Left colon (tissue), 2 donors: ENCODE data around the gene CPPED1. TPM values are rescaled to one million over a fixed set of nuclear protein-coding genes. Genes with fewer than 3 reads are reported as not detected.
"Not testable (repeated sequence)": the region's sequence is repeated elsewhere in the genome, so short reads cannot be mapped to it uniquely, and the experiment has no call there.

ENCODE experiments used
- ATAC-seq: fragments of 200-7000 bp; cut with Tn5 transposase; one replicate; pipeline ENCODE4 v1.9.1; 2020; ENCODE audit warnings: mild to moderate bottlenecking, moderate library complexity
- DNase-seq, 2 donors: peaks; one replicate each; pipeline ENCODE4 v3.0.0-alpha.2; 2020
- intact Hi-C, 2 donors: fragments of 100-400 bp; cut with DNase I in 1 of 2; cut with micrococcal nuclease in 1 of 2; formaldehyde crosslinking; loops; one replicate each; pipeline versions ENCODE4 v1.11.2 to v1.14.0; 2022; cut with DNase I, micrococcal nuclease
- long read RNA-seq: library from polyadenylated mRNA; unstranded; transcript quantifications from one replicate; pipeline ENCODE4 v2.0.0, GENCODE V29; 2021
- total RNA-seq, 2 donors: library from RNA; stranded (reverse); fragmentation: NEBNext Ultra II Directional; extraction: Animal tissue kit (Norgen Biotek cat#: 25700); gene quantifications; one replicate each; pipeline ENCODE4 v1.2.1, GENCODE V29; 2021
- donor health status: DM: no; HTN: no; CAD: no.
- donor health status: DM: yes; HTN: yes; CAD: no.

Gene CPPED1, protein sequence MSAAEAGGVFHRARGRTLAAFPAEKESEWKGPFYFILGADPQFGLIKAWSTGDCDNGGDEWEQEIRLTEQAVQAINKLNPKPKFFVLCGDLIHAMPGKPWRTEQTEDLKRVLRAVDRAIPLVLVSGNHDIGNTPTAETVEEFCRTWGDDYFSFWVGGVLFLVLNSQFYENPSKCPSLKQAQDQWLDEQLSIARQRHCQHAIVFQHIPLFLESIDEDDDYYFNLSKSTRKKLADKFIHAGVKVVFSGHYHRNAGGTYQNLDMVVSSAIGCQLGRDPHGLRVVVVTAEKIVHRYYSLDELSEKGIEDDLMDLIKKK
- 10 to 100 TPM; 22.0 to 24.0 TPM for total RNA-seq
- long read RNA-seq, full-length matches to known transcripts, result 77 of 88 reads
- long read RNA-seq, partial matches to known transcripts, result 4 of 88 reads
- long read RNA-seq, other reads (novel, unspliced or antisense), result 7 of 88 reads

DNA sequence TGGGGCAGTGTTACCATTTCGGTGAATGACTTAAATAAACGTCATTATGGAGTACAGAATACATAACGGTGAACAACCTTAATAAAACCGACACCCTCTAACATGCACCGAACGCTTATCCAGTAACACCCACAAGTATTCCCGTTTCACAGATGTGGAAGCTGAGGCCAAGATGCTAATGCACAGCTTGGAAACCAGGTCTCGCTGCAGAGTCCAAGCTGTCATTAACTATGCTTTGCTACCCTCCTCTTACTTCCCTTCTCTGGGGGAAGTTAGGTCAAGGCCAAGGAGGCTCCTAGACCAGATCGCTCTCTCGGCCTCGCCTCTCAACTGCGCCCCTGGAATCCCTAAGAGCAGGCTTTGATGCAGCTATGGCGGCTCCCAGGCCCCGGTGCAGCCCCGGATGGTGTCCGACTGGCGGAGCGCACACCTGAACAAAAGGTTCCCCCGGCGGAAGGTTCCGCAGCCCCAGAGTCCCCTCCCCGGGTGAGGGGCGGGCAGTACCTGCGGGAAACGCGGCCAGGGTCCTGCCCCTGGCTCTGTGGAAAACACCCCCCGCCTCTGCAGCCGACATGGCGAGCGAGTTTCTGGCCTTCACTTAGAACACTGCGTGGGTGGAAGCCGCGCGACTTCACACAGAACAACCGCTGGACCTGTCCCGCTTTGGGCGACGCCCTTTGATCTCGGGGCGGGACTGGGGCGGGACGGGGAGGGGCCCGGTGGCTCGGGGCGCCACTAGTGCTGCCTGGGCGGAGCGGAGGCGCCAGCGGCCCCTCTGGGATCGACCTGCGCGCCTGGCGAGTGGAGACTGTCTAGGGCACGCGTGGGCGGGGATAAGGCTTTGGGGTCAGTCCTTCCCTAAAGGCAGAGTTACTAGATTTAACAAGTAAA lies at the start of gene CPPED1:
CPPED1 (minus strand) TSS at position 685 of the 891 bp plus-strand sequence; CDS start at position 574, 111 bp downstream.
- intact Hi-C loops, result no loop called here
- DNase-seq (peak; percentile 92 to 95), ATAC-seq (peak; percentile 96)

DNA sequence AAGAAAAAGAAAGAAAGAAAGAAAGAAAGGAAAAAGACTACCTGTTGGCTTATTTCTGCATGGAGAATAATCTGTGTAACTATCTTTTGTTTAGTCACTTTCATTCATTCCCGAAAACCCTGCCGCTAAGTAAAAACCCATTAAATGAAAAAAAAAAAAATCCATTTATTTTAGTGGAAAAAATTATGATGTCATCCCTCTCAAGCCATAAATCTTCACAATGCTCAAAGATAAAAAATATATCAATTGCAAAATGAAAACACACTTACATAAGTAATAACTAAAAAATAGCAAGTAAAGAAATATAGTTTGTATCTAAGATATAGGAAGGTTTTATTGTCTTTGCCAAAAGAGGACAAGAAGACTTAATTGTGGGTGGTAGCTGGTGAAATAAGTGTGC lies 46.5 kb upstream of the CPPED1 start:
- DNase-seq (no peak), ATAC-seq (no peak)
- intact Hi-C loops, result no loop called here

DNA sequence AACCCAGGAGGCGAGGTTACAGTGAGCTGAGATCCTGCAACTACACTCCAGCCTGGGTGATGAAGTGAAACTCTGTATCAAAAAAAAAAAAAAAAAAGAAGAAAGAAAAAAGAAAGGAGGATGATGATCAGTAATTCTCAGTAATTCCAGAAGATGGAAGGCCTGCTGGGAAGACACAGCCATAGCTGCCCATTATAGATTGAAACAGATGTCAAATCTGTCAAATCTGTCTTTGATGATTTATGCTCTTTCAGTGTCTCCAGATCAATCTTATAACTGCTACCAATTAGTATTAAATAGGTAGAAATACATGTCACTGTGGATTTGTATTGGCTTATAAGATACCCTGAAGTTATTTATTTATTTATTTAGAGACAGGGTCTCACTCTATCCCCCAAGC lies 42.9 kb upstream of the CPPED1 start:
- intact Hi-C loops, result no loop called here
- DNase-seq (no peak), ATAC-seq (no peak)

DNA sequence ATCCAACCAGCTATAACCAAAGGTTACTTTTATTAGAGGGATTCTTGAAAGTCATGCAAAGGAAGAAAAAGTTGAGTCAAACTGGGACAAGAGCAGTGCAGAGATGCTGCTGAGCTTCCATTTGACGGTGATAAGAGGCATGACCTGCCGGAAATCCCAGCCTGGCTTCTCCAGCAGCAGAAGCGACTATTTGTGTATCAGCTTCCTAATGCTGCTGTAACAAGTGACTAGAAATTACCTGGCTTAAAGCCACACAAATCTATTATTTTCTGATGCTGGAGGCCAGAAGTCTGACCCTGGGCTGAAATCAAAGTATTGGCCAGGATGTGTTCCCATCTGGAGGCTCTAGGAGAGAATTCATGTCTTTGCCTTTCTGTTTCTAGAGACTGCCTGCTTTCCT lies 41.6 kb upstream of the CPPED1 start:
- DNase-seq, result no peak
- no peak for ATAC-seq
- intact Hi-C loops, result no loop called here

DNA sequence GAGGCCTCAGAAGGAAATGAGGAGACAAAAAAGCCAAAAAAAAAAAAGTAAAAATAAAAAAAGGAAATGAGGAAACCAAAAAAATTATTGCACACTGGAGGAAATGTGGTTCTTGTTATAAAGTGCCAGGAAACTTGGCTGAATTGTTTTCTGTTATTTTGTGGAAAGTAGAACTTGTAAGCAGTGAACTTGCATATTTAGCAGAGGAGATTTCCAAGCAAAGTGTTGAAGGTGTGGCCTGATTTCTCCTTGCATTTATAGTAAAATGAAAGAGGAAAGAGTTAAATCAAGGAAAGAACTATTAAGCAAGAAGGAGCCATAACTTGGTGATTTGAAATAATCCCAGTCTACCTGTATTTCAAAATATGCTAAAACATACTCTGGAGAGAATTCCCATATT lies 34.1 kb upstream of the CPPED1 start:
- intact Hi-C loops, result no loop called here
- DNase-seq (no peak), ATAC-seq (no peak)

DNA sequence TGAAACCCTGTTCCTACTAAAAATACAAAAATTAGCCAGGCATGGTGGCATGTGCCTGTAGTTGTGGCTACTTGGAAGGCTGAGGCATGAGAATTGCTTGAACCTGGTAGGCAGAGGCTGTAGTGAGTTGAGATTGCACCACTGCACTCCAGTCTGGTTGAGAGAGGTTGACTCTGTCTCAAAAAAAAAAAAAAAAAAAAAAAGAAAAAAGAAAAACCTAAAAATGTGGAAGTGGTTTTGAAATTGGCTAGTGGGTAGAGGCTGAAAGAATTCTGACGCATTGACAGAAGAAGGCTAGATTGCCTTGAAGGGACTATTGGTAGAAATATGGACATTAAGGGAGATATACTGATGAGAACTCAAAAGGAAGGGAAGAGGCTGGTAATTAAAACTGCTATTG lies 33.6 kb upstream of the CPPED1 start:
- ATAC-seq (no peak), DNase-seq (no peak)
- intact Hi-C loops, result no loop called here

DNA sequence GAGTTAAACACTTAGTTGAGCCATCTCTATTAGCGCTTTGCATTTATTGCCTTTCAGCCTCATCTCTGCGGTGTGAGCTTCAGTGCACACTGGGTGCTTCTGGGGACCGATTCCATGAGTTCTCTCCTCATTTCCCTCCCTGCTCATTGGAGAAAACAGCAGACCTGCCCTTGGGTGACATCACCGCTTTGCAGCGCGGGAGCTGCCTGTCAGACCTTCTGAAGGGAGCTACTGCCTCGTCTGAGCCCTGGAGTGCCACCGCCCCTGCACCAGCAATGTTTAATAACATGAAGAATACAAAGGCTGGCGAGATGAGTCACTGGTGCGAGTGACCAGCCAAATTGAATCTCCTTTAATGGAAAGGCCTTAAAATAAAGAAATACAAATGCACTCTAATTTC lies 30.2 kb upstream of the CPPED1 start:
- no peak for ATAC-seq
- intact Hi-C loops, result no loop called here
- DNase-seq, result no peak

DNA sequence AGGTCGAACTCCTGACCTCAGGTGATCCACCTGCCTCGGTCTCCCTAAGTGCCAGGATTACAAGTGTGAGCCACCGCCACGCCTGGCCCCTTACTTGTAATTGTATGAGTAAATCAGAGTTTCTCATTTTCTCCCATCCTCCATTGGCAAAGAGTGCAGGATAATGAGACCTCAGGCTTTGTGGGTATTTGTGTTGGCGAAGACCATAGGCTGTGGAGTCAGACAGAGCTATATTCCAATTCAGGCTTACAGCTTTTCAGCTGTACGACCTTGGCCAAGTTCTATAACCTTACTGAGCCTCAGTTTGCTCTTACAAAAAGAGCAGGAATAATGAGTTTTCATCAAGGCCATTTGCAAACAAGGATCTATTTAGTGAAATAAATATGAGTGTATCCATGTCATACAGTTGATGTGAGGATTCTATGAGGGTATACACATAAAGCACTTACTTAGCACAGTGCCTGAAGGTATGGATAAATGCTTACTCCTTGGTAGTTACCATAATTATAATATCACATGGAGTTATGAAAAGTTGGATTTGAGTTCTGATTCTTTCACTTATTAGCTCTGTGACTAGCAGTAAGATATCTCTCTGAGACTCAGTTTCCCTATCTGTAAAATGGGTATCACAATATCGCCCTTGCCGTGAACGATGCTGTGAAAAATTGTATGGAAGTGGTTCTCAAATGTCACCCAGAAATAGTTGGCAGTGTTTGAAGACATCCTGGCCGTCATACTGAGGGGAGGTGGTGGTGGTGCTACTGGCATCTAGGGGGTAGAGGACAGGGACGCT lies 25.6 kb upstream of the CPPED1 start:
- DNase-seq, result no peak
- ATAC-seq, result no peak
- intact Hi-C loops, result no loop called here

DNA sequence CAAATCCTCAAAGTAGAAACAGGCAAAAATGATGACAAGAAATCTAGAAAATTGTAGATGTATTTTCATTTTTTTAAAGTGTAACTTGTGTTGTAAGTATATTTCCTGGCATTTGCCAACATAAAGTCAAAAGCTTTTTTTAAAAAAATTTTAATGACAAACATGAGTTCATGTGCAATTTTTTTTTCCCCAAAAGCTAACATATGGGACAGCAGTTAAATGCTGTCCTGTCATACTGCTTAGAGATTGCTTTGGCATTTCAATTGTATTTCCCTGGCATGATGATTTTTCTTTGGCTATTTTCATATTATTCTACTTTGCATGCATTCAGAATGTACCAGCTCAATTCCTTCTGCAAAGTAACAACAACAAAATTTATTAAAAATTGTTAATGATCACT lies 24.5 kb upstream of the CPPED1 start:
- ATAC-seq, result no peak
- intact Hi-C loops, result no loop called here
- no peak for DNase-seq

DNA sequence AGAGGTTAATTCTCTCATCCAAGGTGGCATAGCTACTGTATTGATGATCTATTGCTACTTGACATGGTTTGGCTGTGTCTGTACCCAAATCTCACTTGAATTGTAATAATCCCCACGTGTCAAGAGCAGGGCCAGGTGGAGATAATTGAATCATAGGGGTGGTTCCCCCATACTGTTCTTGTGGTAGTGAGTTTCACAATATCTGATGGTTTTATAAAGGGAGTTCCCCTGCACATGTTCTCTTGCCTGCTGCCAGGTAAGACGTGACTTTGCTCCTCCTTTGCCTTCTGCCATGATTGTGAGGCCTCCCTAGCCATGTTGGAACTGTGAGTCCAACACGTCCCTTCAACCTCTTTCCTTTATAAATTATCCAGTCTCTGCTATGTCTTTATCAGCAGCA lies 22.9 kb upstream of the CPPED1 start:
- intact Hi-C loops, result no loop called here
- ATAC-seq (no peak), DNase-seq (no peak)

DNA sequence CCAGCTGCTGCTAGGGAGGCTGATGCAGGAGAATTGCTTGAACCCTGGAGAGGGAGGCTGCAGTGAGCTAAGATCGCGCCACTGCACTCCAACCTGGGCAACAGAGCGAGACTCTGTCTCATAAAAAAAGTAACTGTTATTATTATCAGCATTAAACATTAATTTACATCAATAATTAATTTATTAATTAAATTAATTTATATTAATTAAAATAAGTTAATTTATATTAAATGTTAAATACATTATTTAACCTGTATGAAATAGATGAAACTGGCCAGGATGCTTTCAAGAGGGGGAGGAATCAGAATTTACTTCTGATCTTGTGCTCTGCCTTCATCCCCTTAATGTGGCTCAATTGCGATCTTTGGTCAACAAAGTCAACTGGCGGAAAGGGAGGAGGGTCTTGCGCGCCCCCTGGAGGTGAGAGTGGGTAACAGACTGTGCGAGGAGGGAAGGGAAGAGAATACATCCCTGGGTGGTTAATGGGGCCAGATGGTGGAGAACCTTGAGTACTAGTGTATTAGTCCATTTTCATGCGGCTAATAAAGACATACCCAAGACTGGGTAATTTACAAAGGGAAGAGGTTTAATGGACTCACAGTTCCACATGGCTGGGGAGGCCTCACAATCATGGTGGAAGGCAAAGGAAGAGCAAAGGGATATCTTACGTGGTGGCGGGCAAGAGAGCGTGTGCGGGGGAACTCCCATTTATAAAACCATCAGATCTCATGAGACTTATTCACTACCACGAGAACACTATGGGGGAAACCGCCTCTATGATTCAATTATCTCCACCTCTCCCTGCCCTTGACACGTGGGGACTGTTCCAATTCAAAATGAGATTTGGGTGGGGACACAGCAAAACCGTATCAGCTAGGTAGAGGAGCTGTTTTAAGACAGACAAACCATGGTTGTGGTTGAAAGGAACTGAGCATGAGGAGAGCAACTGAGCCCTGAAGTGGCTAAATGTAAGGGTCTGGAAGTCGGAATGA lies 15.7 kb upstream of the CPPED1 start:
- DNase-seq (peak; percentile 35 to 71), ATAC-seq (peak; percentile 64)
- intact Hi-C loops, result loop anchor here in 1 of 2 donors (10.0 kb wide), 1 partner anchor 725 kb away; no protein-coding TSS in a partner anchor

DNA sequence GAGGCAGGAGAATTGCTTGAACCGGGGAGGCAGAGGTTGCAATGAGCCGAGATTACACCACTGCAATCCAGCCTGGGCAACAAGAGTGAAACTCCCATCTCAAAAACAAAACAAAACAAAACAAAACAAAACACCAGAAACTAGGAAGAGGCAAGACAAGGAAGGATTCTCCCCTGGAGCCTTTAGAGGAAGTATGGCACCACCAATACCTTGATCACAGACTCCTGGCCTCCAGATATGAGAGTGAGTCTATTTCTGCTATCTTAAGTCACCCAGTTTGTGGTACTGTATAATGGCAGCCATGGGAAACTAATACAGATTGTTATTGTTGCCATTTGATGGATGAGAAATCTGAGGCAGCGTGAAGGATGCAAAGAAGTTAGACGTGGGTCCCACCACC lies 14.6 kb upstream of the CPPED1 start:
- DNase-seq (no peak), ATAC-seq (no peak)
- intact Hi-C loops, result loop anchor here in 1 of 2 donors (10.0 kb wide), 1 partner anchor 724 kb away; no protein-coding TSS in a partner anchor

DNA sequence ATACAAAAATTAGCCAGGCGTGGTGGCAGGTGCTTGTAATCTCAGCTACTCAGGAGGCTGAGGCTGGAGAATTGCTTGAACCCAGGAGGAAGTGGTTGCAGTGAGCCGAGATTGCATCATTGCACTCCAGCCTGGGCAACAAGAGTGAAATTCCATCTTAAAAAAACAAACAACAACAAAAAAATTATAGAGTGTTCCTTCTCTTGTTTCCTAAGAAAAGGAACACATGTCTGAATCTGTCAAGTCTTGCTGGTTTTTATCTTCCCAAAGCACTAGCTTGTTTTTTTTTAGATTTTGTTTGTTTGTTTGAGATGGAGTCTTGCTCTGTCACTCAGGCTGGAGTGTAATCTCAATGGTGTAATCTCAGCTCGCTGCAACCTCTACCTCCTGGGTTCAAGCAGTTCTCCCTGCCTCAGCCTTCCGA lies 13.1 kb upstream of the CPPED1 start:
- intact Hi-C loops, result loop anchor here in 1 of 2 donors (10.0 kb wide), 1 partner anchor 722 kb away; no protein-coding TSS in a partner anchor
- ATAC-seq, DNase-seq: not testable (repeated sequence)

DNA sequence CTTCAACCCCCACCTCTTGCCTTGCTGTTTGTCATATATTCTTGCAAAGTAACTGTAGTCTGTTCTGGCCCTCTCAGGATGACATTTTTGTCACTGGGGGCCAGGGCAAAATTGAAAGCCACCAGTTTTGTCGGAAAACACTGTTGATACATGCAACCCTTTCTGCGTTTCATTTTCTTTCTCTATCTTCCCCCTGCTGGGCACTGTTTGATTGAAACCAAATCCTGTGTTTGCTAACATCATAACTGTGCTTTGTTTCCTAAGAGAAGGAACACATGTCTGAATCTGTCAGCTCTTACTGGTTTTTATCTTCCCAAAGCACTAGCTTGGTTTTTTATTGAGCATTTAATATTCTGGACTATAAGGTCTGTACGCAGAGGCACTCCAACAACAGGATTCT lies 11.7 kb upstream of the CPPED1 start:
- no peak for ATAC-seq
- no peak for DNase-seq
- intact Hi-C loops, result loop anchor here in 1 of 2 donors (10.0 kb wide), 1 partner anchor 721 kb away; no protein-coding TSS in a partner anchor

DNA sequence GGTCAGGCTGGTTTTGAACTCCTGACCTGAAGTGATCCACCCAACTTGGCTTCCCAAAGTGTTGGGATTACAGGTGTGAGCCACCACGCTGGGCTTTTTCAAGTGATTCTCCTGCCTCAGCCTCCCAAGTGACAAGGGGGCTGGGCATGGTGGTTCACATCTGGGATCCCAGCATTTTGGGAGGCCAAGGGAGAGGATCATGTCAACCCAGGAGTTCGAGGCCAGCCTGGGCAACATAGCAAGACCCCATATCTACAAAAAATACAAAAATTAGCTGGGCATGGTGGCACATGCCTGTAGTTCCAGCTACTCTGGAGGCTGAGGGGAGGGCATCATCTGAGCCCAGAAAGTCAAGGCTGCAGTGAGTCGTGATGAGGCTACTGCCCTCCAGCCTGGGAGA lies 10.0 kb upstream of the CPPED1 start:
- not testable (repeated sequence) for DNase-seq, ATAC-seq
- intact Hi-C loops, result loop anchor here in 1 of 2 donors (10.0 kb wide), 1 partner anchor 719 kb away; no protein-coding TSS in a partner anchor

DNA sequence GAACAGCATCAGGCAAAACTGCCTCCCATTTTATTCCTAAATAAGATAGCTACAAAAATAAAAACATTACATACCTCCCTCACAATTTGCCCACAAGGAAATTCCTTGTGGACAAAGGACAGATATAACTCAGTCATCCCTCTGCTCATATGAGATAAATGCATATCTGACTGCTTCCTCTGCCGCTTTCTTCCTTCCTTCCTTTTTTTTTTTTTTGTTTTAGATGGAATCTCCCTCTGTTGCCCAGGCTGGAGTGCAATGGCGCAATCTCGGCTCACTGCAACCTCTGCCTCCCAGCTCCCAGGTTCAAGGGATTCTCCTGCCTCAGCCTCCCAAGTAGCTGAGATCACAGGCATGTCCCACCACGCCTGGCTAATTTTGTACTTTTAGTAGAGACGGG lies 9.6 kb upstream of the CPPED1 start:
- not testable (repeated sequence) for ATAC-seq, DNase-seq
- intact Hi-C loops, result loop anchor here in 1 of 2 donors (10.0 kb wide), 1 partner anchor 719 kb away; no protein-coding TSS in a partner anchor
